ENCODE data around the gene LRIG2.
"Not testable (repeated sequence)": the region's sequence is repeated elsewhere in the genome, so short reads cannot be mapped to it uniquely, and the experiment has no call there.

The LRIG2 gene

GRCh38 chr1:113077978-113078377 lies 5.0 kb downstream of the LRIG2 start:
- not testable (repeated sequence) for H2BK120ac ChIP-seq (ENCODE audit: low read depth, low read length); H4K8ac ChIP-seq (ENCODE audit: low read length); H3K27me3 ChIP-seq (ENCODE audit: control insufficient read depth in 1 of 2, insufficient read depth in 1 of 2, low read length in 2 of 2); H3K18ac ChIP-seq (ENCODE audit: low read depth in 1 of 2, low read length in 2 of 2); H3K14ac ChIP-seq (ENCODE audit: low read length in 2 of 2); H3K4me1 ChIP-seq (ENCODE audit: control insufficient read depth, insufficient read depth, low read depth, low read length); DNase-seq; H3K23ac ChIP-seq (ENCODE audit: low read length in 2 of 2); H2BK5ac ChIP-seq (ENCODE audit: low read depth, low read length, poor library complexity, severe bottlenecking); H3K79me1 ChIP-seq (replicated peaks; ENCODE audit: low read length, poor library complexity, severe bottlenecking); H3K9me3 ChIP-seq (ENCODE audit: control insufficient read depth, low read length); H3K4me2 ChIP-seq (ENCODE audit: low read length, poor library complexity, severe bottlenecking); H3K4ac ChIP-seq (ENCODE audit: low read depth in 1 of 2, low read length in 2 of 2); H2AK5ac ChIP-seq (ENCODE audit: low read length, severe bottlenecking); H3K4me3 ChIP-seq (ENCODE audit: insufficient read depth in 1 of 2, low read depth in 1 of 2, low read length in 2 of 2); H3K9ac ChIP-seq (ENCODE audit: low read length); H2AFZ ChIP-seq (ENCODE audit: low read depth, low read length); H2BK12ac ChIP-seq (ENCODE audit: low read length in 2 of 2); H4K91ac ChIP-seq (ENCODE audit: low read length); H2BK15ac ChIP-seq (ENCODE audit: low read depth, poor library complexity, severe bottlenecking); H3K27ac ChIP-seq (ENCODE audit: low read length, poor library complexity, severe bottlenecking)
- peaks cover 16 to 20% of the 10 kb centered on the region in 2 experiments for H3K36me3 ChIP-seq (ENCODE audit: control insufficient read depth in 1 of 2, insufficient read depth in 2 of 2, low read depth in 1 of 2, low read length in 2 of 2)
- WGBS = 100% methylated on average over 2 of the region's 2 CpGs

DNA sequence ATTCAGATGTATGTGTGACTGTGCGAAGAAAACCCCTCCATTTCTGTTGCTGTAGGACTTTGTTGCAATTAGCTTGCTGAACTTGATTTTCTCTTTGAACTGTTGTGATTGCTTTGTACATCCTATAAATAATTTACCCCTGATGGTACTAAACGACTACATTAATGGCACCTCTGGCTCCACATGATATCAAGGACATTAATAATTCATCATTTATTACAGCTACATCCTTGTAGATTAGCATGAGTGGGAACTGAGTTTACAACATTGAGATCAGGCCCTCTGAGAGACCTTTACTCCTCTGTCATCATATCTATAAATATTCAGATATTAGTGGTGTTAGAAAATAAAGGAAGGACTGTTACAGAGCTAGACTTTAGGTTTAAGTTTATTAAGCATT lies 13.5 kb downstream of the LRIG2 start:
- H2BK120ac ChIP-seq (ENCODE audit: low read depth, low read length) = no peak overlapping the region
- peaks cover 4 to 28% of the 10 kb centered on the region in 2 experiments for H3K36me3 ChIP-seq (ENCODE audit: control insufficient read depth in 1 of 2, insufficient read depth in 2 of 2, low read depth in 1 of 2, low read length in 2 of 2)
- H3K4me3 ChIP-seq (ENCODE audit: insufficient read depth in 1 of 2, low read depth in 1 of 2, low read length in 2 of 2) = no peak overlapping the region
- H2AFZ ChIP-seq (ENCODE audit: low read depth, low read length) = no peak overlapping the region
- no peak overlapping the region for H4K8ac ChIP-seq (ENCODE audit: low read length)
- no peak overlapping the region for H3K4me2 ChIP-seq (ENCODE audit: low read length, poor library complexity, severe bottlenecking)
- no peak overlapping the region for H3K14ac ChIP-seq (ENCODE audit: low read length in 2 of 2)
- DNase-seq = no peak
- H3K23ac ChIP-seq (ENCODE audit: low read length in 2 of 2) = no peak overlapping the region
- H3K27me3 ChIP-seq (ENCODE audit: control insufficient read depth in 1 of 2, insufficient read depth in 1 of 2, low read length in 2 of 2) = no peaks in the 10 kb centered on the region
- no peak overlapping the region for H2AK5ac ChIP-seq (ENCODE audit: low read length, severe bottlenecking)
- no peaks in the 10 kb centered on the region for H3K4me1 ChIP-seq (ENCODE audit: control insufficient read depth, insufficient read depth, low read depth, low read length)
- H3K18ac ChIP-seq (ENCODE audit: low read depth in 1 of 2, low read length in 2 of 2) = no peak overlapping the region
- no peak overlapping the region for H3K4ac ChIP-seq (ENCODE audit: low read depth in 1 of 2, low read length in 2 of 2)
- no peak overlapping the region for H3K9ac ChIP-seq (ENCODE audit: low read length)
- H3K9me3 ChIP-seq (ENCODE audit: control insufficient read depth, low read length) = no peaks in the 10 kb centered on the region
- H2BK5ac ChIP-seq (ENCODE audit: low read depth, low read length, poor library complexity, severe bottlenecking) = no peak overlapping the region
- H2BK15ac ChIP-seq (ENCODE audit: low read depth, poor library complexity, severe bottlenecking) = no peak overlapping the region
- no peak overlapping the region for H4K91ac ChIP-seq (ENCODE audit: low read length)
- no peak overlapping the region for H2BK12ac ChIP-seq (ENCODE audit: low read length in 2 of 2)
- WGBS = 100% methylated on average over 2 of the region's 2 CpGs
- H3K79me1 ChIP-seq (replicated peaks; ENCODE audit: low read length, poor library complexity, severe bottlenecking) = peaks cover 6% of the 10 kb centered on the region
- H3K27ac ChIP-seq (ENCODE audit: low read length, poor library complexity, severe bottlenecking) = no peak overlapping the region

GRCh38 chr1:113088972-113089371 lies 16.0 kb downstream of the LRIG2 start:
- WGBS = 85% methylated on average over 1 of the region's 1 CpG
- H3K36me3 ChIP-seq (ENCODE audit: control insufficient read depth in 1 of 2, insufficient read depth in 2 of 2, low read depth in 1 of 2, low read length in 2 of 2) = peaks cover 0 to 39% of the 10 kb centered on the region in 2 experiments
- no peak for DNase-seq

GRCh38 chr1:113090051-113090450 lies 17.1 kb downstream of the LRIG2 start:
- H3K4me3 ChIP-seq (ENCODE audit: insufficient read depth in 1 of 2, low read depth in 1 of 2, low read length in 2 of 2) = no peak overlapping the region
- H3K4me1 ChIP-seq (ENCODE audit: control insufficient read depth, insufficient read depth, low read depth, low read length) = no peaks in the 10 kb centered on the region
- no peak overlapping the region for H3K14ac ChIP-seq (ENCODE audit: low read length in 2 of 2)
- no peak overlapping the region for H2BK5ac ChIP-seq (ENCODE audit: low read depth, low read length, poor library complexity, severe bottlenecking)
- no CpG with 5 or more reads among the region's 1 CpG for whole genome bisulfite sequencing
- no peak overlapping the region for H2AK5ac ChIP-seq (ENCODE audit: low read length, severe bottlenecking)
- no peak overlapping the region for H2BK12ac ChIP-seq (ENCODE audit: low read length in 2 of 2)
- peaks cover 5% of the 10 kb centered on the region for H3K79me1 ChIP-seq (replicated peaks; ENCODE audit: low read length, poor library complexity, severe bottlenecking)
- H3K18ac ChIP-seq (ENCODE audit: low read depth in 1 of 2, low read length in 2 of 2) = no peak overlapping the region
- H3K4ac ChIP-seq (ENCODE audit: low read depth in 1 of 2, low read length in 2 of 2) = no peak overlapping the region
- no peaks in the 10 kb centered on the region for H3K9me3 ChIP-seq (ENCODE audit: control insufficient read depth, low read length)
- peaks cover 0 to 47% of the 10 kb centered on the region in 2 experiments for H3K36me3 ChIP-seq (ENCODE audit: control insufficient read depth in 1 of 2, insufficient read depth in 2 of 2, low read depth in 1 of 2, low read length in 2 of 2)
- no peak overlapping the region for H2AFZ ChIP-seq (ENCODE audit: low read depth, low read length)
- no peak overlapping the region for H3K9ac ChIP-seq (ENCODE audit: low read length)
- no peak overlapping the region for H4K8ac ChIP-seq (ENCODE audit: low read length)
- no peak overlapping the region for H4K91ac ChIP-seq (ENCODE audit: low read length)
- DNase-seq = no peak
- no peak overlapping the region for H3K27ac ChIP-seq (ENCODE audit: low read length, poor library complexity, severe bottlenecking)
- H3K4me2 ChIP-seq (ENCODE audit: low read length, poor library complexity, severe bottlenecking) = no peak overlapping the region
- no peaks in the 10 kb centered on the region for H3K27me3 ChIP-seq (ENCODE audit: control insufficient read depth in 1 of 2, insufficient read depth in 1 of 2, low read length in 2 of 2)
- no peak overlapping the region for H3K23ac ChIP-seq (ENCODE audit: low read length in 2 of 2)
- H2BK15ac ChIP-seq (ENCODE audit: low read depth, poor library complexity, severe bottlenecking) = no peak overlapping the region
- H2BK120ac ChIP-seq (ENCODE audit: low read depth, low read length) = no peak overlapping the region

More at GRCh38 chr1:113088972-113089371, 16.0 kb downstream of the LRIG2 start:
- H3K9ac ChIP-seq (ENCODE audit: low read length) = no peak overlapping the region
- H3K18ac ChIP-seq (ENCODE audit: low read depth in 1 of 2, low read length in 2 of 2) = no peak overlapping the region
- H3K9me3 ChIP-seq (ENCODE audit: control insufficient read depth, low read length) = no peaks in the 10 kb centered on the region
- no peaks in the 10 kb centered on the region for H3K27me3 ChIP-seq (ENCODE audit: control insufficient read depth in 1 of 2, insufficient read depth in 1 of 2, low read length in 2 of 2)
- H4K8ac ChIP-seq (ENCODE audit: low read length) = no peak overlapping the region
- H3K4me2 ChIP-seq (ENCODE audit: low read length, poor library complexity, severe bottlenecking) = no peak overlapping the region
- H3K23ac ChIP-seq (ENCODE audit: low read length in 2 of 2) = no peak overlapping the region
- no peaks in the 10 kb centered on the region for H3K4me1 ChIP-seq (ENCODE audit: control insufficient read depth, insufficient read depth, low read depth, low read length)
- H3K27ac ChIP-seq (ENCODE audit: low read length, poor library complexity, severe bottlenecking) = no peak overlapping the region
- H2BK15ac ChIP-seq (ENCODE audit: low read depth, poor library complexity, severe bottlenecking) = no peak overlapping the region
- H3K4me3 ChIP-seq (ENCODE audit: insufficient read depth in 1 of 2, low read depth in 1 of 2, low read length in 2 of 2) = no peak overlapping the region
- H2AFZ ChIP-seq (ENCODE audit: low read depth, low read length) = no peak overlapping the region
- no peak overlapping the region for H2BK12ac ChIP-seq (ENCODE audit: low read length in 2 of 2)
- no peak overlapping the region for H2AK5ac ChIP-seq (ENCODE audit: low read length, severe bottlenecking)
- H4K91ac ChIP-seq (ENCODE audit: low read length) = no peak overlapping the region
- no peak overlapping the region for H2BK120ac ChIP-seq (ENCODE audit: low read depth, low read length)
- H2BK5ac ChIP-seq (ENCODE audit: low read depth, low read length, poor library complexity, severe bottlenecking) = no peak overlapping the region
- H3K4ac ChIP-seq (ENCODE audit: low read depth in 1 of 2, low read length in 2 of 2) = no peak overlapping the region
- H3K14ac ChIP-seq (ENCODE audit: low read length in 2 of 2) = no peak overlapping the region
- H3K79me1 ChIP-seq (replicated peaks; ENCODE audit: low read length, poor library complexity, severe bottlenecking) = peaks cover 5% of the 10 kb centered on the region

Data from mesenchymal stem cell (in vitro differentiated cells and primary cell).